H1 (cell line): ENCODE results near the gene PLA2R1. TPM values are rescaled to one million over a fixed set of nuclear protein-coding genes. Genes with fewer than 3 reads are reported as not detected.

Experiments used
- CTCF ChIA-PET: fragments of 300-600 bp; sonication (Branson Sonifier 250); formaldehyde crosslinking; loops from one replicate; lab custom pipeline; 2021; ENCODE audit not compliant: partially characterized antibody; lab: Charles Lee
- POLR2A ChIA-PET: fragments of 300-600 bp; sonication (Branson Sonifier 250); formaldehyde crosslinking; loops from one replicate; lab custom pipeline; 2021; ENCODE audit warnings: inconsistent platforms; ENCODE audit not compliant: partially characterized antibody; lab: Charles Lee
- DNase-seq, 2 experiments: peaks; one replicate each; pipeline versions ENCODE4 v3.0.0 to v3.0.0-alpha.2; 2010 to 2022; ENCODE audit warnings: low spot score in 2 of 2, low read depth in 1 of 2, mixed read lengths in 1 of 2
- FAIRE-seq: peaks from 2 replicates; lab custom pipeline; 2011; peaks lifted over from hg19 to GRCh38; lab: Jason Lieb, UNC
- H2AFZ ChIP-seq: 2 replicates; pipeline ENCODE4 v1.8.1; 2012; ENCODE audit warnings: low read length, inconsistent platforms
- H2AK5ac ChIP-seq: 2 replicates; pipeline ENCODE4 v1.6.1; 2013; ENCODE audit warnings: low read depth, low read length
- H2BK120ac ChIP-seq: replicated peaks from 2 replicates; pipeline ENCODE3; 2013; ENCODE audit warnings: low read depth, low read length, inconsistent platforms
- H2BK12ac ChIP-seq: 2 replicates; pipeline ENCODE4 v1.6.1; 2013; ENCODE audit warnings: low read depth, low read length
- H2BK15ac ChIP-seq: 2 replicates; pipeline ENCODE4 v1.6.1; 2013; ENCODE audit warnings: low read length
- H2BK20ac ChIP-seq: 2 replicates; pipeline ENCODE4 v1.6.1; 2013; ENCODE audit warnings: low read length
- H2BK5ac ChIP-seq: 2 replicates; pipeline ENCODE4 v1.6.1; 2013; ENCODE audit warnings: low read depth, low read length
- H3K14ac ChIP-seq: 2 replicates; pipeline ENCODE4 v1.6.1; 2013; ENCODE audit warnings: inconsistent platforms; ENCODE audit not compliant: insufficient read length
- H3K18ac ChIP-seq: 2 replicates; pipeline ENCODE4 v1.6.1; 2013; ENCODE audit warnings: low read length; ENCODE audit errors: extremely low read depth
- H3K23ac ChIP-seq: 2 replicates; pipeline ENCODE4 v1.6.1; 2013; ENCODE audit warnings: inconsistent platforms; ENCODE audit not compliant: insufficient read length
- H3K23me2 ChIP-seq: 2 replicates; pipeline ENCODE4 v1.6.1; 2013; ENCODE audit warnings: low read depth, low read length
- H3K27ac ChIP-seq: 2 replicates; pipeline ENCODE4 v1.6.1; 2011; ENCODE audit warnings: low read depth, low read length, inconsistent platforms
- H3K27me3 ChIP-seq, 4 experiments: replicated peaks in 1 of 4; 1 replicate in 1 of 4; 2 replicates in 3 of 4; pipeline versions ENCODE4 v1.6.1 to v1.8.1; 2011 to 2013; ENCODE audit warnings: low read length in 3 of 4, mild to moderate bottlenecking in 3 of 4, inconsistent platforms in 2 of 4, mixed read lengths in 2 of 4, moderate library complexity in 1 of 4; ENCODE audit not compliant: control insufficient read depth in 3 of 4, insufficient read depth in 3 of 4; ENCODE audit errors: extremely low read depth in 1 of 4
- H3K36me3 ChIP-seq, 4 experiments: 2 replicates each; pipeline versions ENCODE4 v1.6.1 to v1.8.1; 2011 to 2013; ENCODE audit warnings: mild to moderate bottlenecking in 4 of 4, low read length in 3 of 4, moderate library complexity in 2 of 4, control low read depth in 1 of 4, inconsistent platforms in 1 of 4; ENCODE audit not compliant: insufficient read depth in 4 of 4, control insufficient read depth in 2 of 4
- H3K4ac ChIP-seq: replicated peaks from 2 replicates; pipeline ENCODE3; 2013; ENCODE audit warnings: low read length, low read depth, mixed read lengths, inconsistent platforms; ENCODE audit not compliant: insufficient read length
- H3K4me1 ChIP-seq, 4 experiments: replicated peaks in 1 of 4; 1 replicate in 1 of 4; 2 replicates in 3 of 4; pipeline versions ENCODE4 v1.6.1 to v1.8.1; 2011 to 2013; ENCODE audit warnings: low read length in 3 of 4, inconsistent platforms in 2 of 4, mixed read lengths in 1 of 4; ENCODE audit not compliant: insufficient read depth in 4 of 4, control insufficient read depth in 3 of 4
- H3K4me2 ChIP-seq, 2 experiments: 2 replicates each; pipeline versions ENCODE4 v1.6.1 to v1.8.1; 2011 to 2013; ENCODE audit warnings: low read depth in 2 of 2, low read length in 2 of 2, control low read depth in 1 of 2, inconsistent platforms in 1 of 2, mild to moderate bottlenecking in 1 of 2; ENCODE audit not compliant: insufficient read depth in 1 of 2
- H3K4me3 ChIP-seq, 4 experiments: fragments of 200-600, 300-600 bp in 1 of 4; sonication (generic), shearing (Covaris generic), sonication (Bioruptor Twin) in 1 of 4; 2 replicates each; pipeline versions ENCODE4 v1.5.1 to v1.8.1; 2011 to 2016; ENCODE audit warnings: low read length in 4 of 4, low read depth in 3 of 4, control low read depth in 2 of 4, inconsistent platforms in 2 of 4, mild to moderate bottlenecking in 2 of 4, mixed read lengths in 1 of 4, moderate library complexity in 1 of 4; ENCODE audit not compliant: insufficient read depth in 2 of 4; ENCODE audit errors: extremely low read depth in 1 of 4
- H3K56ac ChIP-seq: replicated peaks from 2 replicates; pipeline ENCODE3; 2013; ENCODE audit warnings: low read depth, mild to moderate bottlenecking, mixed read lengths, low read length, inconsistent platforms; ENCODE audit not compliant: insufficient read length
- H3K79me1 ChIP-seq: 2 replicates; pipeline ENCODE4 v1.6.1; 2013; ENCODE audit warnings: low read depth, low read length, control low read depth
- H3K79me2 ChIP-seq, 2 experiments: 2 replicates each; pipeline versions ENCODE4 v1.6.1 to v1.8.1; 2012 to 2013; ENCODE audit warnings: low read length in 2 of 2, mild to moderate bottlenecking in 2 of 2, inconsistent platforms in 1 of 2; ENCODE audit not compliant: insufficient read depth in 2 of 2, control insufficient read depth in 1 of 2
- H3K9ac ChIP-seq, 4 experiments: replicated peaks in 1 of 4; 1 replicate in 1 of 4; 2 replicates in 3 of 4; pipeline versions ENCODE4 v1.6.1 to v1.8.1; 2011 to 2013; ENCODE audit warnings: low read depth in 3 of 4, low read length in 3 of 4, control low read depth in 2 of 4, mild to moderate bottlenecking in 2 of 4, moderate library complexity in 2 of 4, inconsistent platforms in 1 of 4; ENCODE audit errors: extremely low read depth in 1 of 4
- H3K9me3 ChIP-seq, 2 experiments: 2 replicates each; pipeline versions ENCODE4 v1.6.1 to v1.8.1; 2012 to 2013; ENCODE audit warnings: mild to moderate bottlenecking in 2 of 2, moderate library complexity in 2 of 2, control low read depth in 1 of 2, inconsistent platforms in 1 of 2, low read depth in 1 of 2, low read length in 1 of 2, mixed read lengths in 1 of 2; ENCODE audit not compliant: insufficient read depth in 2 of 2
- H4K20me1 ChIP-seq, 2 experiments: replicated peaks in 1 of 2; 2 replicates each; pipeline versions ENCODE3 to v1.8.1; 2011 to 2013; ENCODE audit warnings: inconsistent platforms in 2 of 2, low read length in 2 of 2, mild to moderate bottlenecking in 1 of 2; ENCODE audit not compliant: insufficient read depth in 2 of 2, control insufficient read depth in 1 of 2
- H4K5ac ChIP-seq: 2 replicates; pipeline ENCODE4 v1.6.1; 2013; ENCODE audit warnings: low read length, low read depth, mixed read lengths, inconsistent platforms; ENCODE audit not compliant: insufficient read length
- H4K8ac ChIP-seq: 2 replicates; pipeline ENCODE4 v1.8.0; 2013; ENCODE audit warnings: mild to moderate bottlenecking, moderate library complexity, low read length, inconsistent platforms; ENCODE audit not compliant: insufficient read depth; ENCODE audit errors: extremely low read depth
- H4K91ac ChIP-seq: replicated peaks from 2 replicates; pipeline ENCODE3; 2013; ENCODE audit warnings: low read length, mixed read lengths, inconsistent platforms; ENCODE audit not compliant: insufficient read length
- BACH1 ChIP-seq: IDR thresholded peaks from 2 replicates; pipeline ENCODE4 v1.6.1; 2012; ENCODE audit warnings: low read length, improper control_type of control experiment
- CREB1 ChIP-seq: IDR thresholded peaks from 2 replicates; pipeline ENCODE4 v1.6.1; 2012; ENCODE audit warnings: inconsistent platforms
- JUND ChIP-seq: IDR thresholded peaks from 2 replicates; pipeline ENCODE4 v1.6.1; 2011; ENCODE audit warnings: mild to moderate bottlenecking, improper control_type of control experiment, low read length
- RAD21 ChIP-seq, 2 experiments: IDR thresholded peaks in 1 of 2; conservative IDR thresholded peaks in 1 of 2; 2 replicates each; pipeline ENCODE4 v1.6.1; 2011; ENCODE audit warnings: low read depth in 2 of 2, low read length in 2 of 2, improper control_type of control experiment in 1 of 2, inconsistent platforms in 1 of 2, mild to moderate bottlenecking in 1 of 2, moderate library complexity in 1 of 2
- RBBP5 ChIP-seq: IDR thresholded peaks from 2 replicates; pipeline ENCODE4 v1.7.1; 2012; ENCODE audit warnings: low read depth, mild to moderate bottlenecking, inconsistent platforms, low read length, moderate library complexity, borderline replicate concordance
- RXRA ChIP-seq: IDR thresholded peaks from 2 replicates; pipeline ENCODE4 v1.6.1; 2011; ENCODE audit warnings: low read depth, mild to moderate bottlenecking, low read length, moderate library complexity; ENCODE audit not compliant: insufficient read depth
- SIRT6 ChIP-seq: IDR thresholded peaks from one replicate; pipeline ENCODE4 v1.7.1; 2012; ENCODE audit warnings: low read length, inconsistent platforms
- polyA plus RNA-seq, 7 experiments: library from polyadenylated mRNA; depleted of rRNA in 3 of 7; stranded (reverse) in 5 of 7; unstranded in 2 of 7; fragments of >200 nt in 5 of 7; fragments of 200-250 nt in 2 of 7; gene quantifications; 1 replicate in 5 of 7; 2 replicates in 1 of 7; 4 replicates in 1 of 7; pipeline versions ENCODE4 v1.2.1 to v1.2.3, GENCODE V29; 2011 to 2013; ENCODE audit warnings: missing spikeins in 2 of 7, mixed read lengths in 2 of 7
- total RNA-seq: library from RNA; stranded (reverse); fragmentation: NEBNext Ultra II Directional; extraction: Animal tissue kit (Norgen Biotek cat#: 25700); gene quantifications from 2 replicates; pipeline ENCODE4 v1.2.1, GENCODE V29; 2021
- TF ChIP-seq, protein P1 (sequence below), 3 experiments: IDR thresholded peaks; 1 replicate in 2 of 3; 2 replicates in 1 of 3; pipeline versions ENCODE4 v1.5.1 to v1.6.1; 2011; ENCODE audit warnings: low read length in 3 of 3, mild to moderate bottlenecking in 3 of 3, inconsistent platforms in 2 of 3, low read depth in 1 of 3, moderate library complexity in 1 of 3; ENCODE audit not compliant: insufficient read depth in 1 of 3; ENCODE audit errors: control extremely low read depth in 1 of 3

Gene PLA2R1
- total and polyA plus RNA-seq, 2 of the 8 experiments (the other 6 are each of a cell fraction or from before 2014, with no cell fraction given), result 0.65 to 1.5 TPM

- Histone ChIP-seq H3K79me2 (no peaks in the 10 kb centered on the region), H3K27me3 (no peaks in the 10 kb centered on the region), H2BK15ac (no peak overlapping the region), H2BK20ac (no peak overlapping the region), H4K5ac (no peak overlapping the region), H3K23me2 (no peaks in the 10 kb centered on the region), H3K27ac (no peak overlapping the region), H3K4me1 (no peaks in the 10 kb centered on the region), H4K20me1 (no peaks in the 10 kb centered on the region), H3K14ac (no peak overlapping the region), H2BK120ac (no peak overlapping the region), H3K56ac (no peak overlapping the region), H4K91ac (no peak overlapping the region), H3K9me3 (no peaks in the 10 kb centered on the region), H2AFZ (no peak overlapping the region), H2BK12ac (no peak overlapping the region), H3K4me3 (no peak overlapping the region), H3K4me2 (no peak overlapping the region), H3K9ac (no peak overlapping the region), H2BK5ac (no peak overlapping the region), H3K23ac (no peak overlapping the region), H4K8ac (no peak overlapping the region), H3K79me1 (no peaks in the 10 kb centered on the region), H2AK5ac (no peak overlapping the region), H3K36me3 (no peaks in the 10 kb centered on the region), H3K4ac (no peak overlapping the region), H3K18ac (no peak overlapping the region)
- no peak for FAIRE-seq
- no peak for TF ChIP-seq RXRA
- TF ChIP-seq SIRT6, result no peak
- no peak for TF ChIP-seq JUND
- TF ChIP-seq RBBP5, result no peak
- TF ChIP-seq BACH1, result no peak
- TF ChIP-seq, protein P1, sequence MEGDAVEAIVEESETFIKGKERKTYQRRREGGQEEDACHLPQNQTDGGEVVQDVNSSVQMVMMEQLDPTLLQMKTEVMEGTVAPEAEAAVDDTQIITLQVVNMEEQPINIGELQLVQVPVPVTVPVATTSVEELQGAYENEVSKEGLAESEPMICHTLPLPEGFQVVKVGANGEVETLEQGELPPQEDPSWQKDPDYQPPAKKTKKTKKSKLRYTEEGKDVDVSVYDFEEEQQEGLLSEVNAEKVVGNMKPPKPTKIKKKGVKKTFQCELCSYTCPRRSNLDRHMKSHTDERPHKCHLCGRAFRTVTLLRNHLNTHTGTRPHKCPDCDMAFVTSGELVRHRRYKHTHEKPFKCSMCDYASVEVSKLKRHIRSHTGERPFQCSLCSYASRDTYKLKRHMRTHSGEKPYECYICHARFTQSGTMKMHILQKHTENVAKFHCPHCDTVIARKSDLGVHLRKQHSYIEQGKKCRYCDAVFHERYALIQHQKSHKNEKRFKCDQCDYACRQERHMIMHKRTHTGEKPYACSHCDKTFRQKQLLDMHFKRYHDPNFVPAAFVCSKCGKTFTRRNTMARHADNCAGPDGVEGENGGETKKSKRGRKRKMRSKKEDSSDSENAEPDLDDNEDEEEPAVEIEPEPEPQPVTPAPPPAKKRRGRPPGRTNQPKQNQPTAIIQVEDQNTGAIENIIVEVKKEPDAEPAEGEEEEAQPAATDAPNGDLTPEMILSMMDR (IDR thresholded peaks at IDR 0.05; ENCODE audit: control extremely low read depth in 1 of 3, insufficient read depth in 1 of 3, low read depth in 1 of 3, low read length in 3 of 3), result peak in 2 of 3 experiments; percentile 23 to 33; a peak in 2 of 4 replicates
- TF ChIP-seq CREB1, result no peak
- TF ChIP-seq RAD21 (IDR thresholded peaks at IDR 0.05 in 1 of 2, conservative IDR thresholded peaks at IDR 0.05 in 1 of 2; ENCODE audit: low read depth in 2 of 2, low read length in 2 of 2), result peak; percentile 47 to 58
- no peak for DNase-seq
- POLR2A ChIA-PET, result no interaction called here
- CTCF ChIA-PET, result interaction anchor here (0.8 to 3.7 kb wide), 10 partner anchors 9 to 181 kb away, joined by 3 to 17 read pairs (median 4); no protein-coding TSS in a partner anchor
Observed at GRCh38 chr2:159939946-159940345, 122.5 kb downstream of the PLA2R1 start.
